Measurements from ENCODE around the gene PHF12.
"Not testable (repeated sequence)": the region's sequence is repeated elsewhere in the genome, so short reads cannot be mapped to it uniquely, and the experiment has no call there.

PHF12 gene

DNA sequence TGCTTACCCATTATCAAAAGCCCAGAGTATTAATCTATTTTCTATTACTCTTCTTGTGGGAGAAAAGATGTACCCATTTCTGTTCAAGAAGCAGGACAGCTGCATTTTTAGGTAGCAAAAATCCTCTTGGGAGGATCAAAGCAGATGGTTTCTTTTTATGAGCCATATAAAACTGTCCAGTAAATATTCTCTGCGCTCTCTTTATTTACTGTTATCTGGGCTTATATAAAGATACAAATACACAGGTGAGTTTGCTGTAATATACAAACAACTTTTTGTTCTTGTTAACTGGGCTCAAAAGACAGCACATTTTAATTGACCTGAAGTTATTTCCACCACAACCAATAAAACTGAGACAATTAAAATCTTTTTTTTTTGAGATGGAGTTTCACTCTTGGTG is 10.1 kb downstream of the PHF12 start:
- no peak for DNase-seq (ENCODE audit: low read depth, low spot score)
- H3K4me3 ChIP-seq (ENCODE audit: low read length): no peak overlapping the region

DNA sequence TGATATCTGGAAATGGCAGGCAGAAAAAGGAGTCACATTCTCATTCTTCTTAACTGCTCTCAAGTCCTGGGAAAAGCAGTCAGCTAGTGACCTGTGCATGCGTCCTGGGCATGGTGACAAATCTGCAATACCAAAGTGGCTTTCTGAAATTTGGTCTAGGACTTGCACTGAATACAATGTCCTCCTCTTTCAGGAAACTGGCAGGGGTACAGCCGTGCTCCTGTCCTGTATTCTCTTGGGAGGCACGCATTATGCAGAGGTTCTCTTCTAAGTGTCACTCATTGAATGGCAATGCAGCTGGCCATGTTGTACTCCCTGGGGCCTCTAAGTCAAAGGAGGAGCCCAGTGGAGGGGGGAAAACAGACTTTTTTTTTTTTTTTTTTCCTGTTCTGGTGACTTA is 10.6 kb downstream of the PHF12 start:
- no peak overlapping the region for H3K4me3 ChIP-seq (ENCODE audit: low read length)
- DNase-seq (ENCODE audit: low read depth, low spot score): no peak

DNA sequence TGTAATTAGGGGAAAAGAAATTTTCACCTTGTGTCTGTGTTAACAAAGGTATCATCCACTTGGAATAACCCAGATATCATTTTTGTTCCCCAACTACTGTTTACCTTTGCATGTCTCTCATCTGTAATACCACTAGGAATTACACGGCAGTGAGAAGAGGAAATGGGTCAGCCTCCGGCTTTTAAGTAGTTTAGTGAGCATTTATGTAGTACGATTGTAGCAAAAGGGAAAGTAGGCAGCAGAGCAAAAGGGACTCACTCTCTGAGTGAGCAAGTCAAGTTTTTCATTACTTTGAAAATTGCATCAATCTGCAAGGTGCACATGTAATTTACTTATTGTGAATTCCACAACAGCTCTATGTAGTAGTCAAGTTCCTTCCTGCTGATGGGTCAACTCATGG is 11.2 kb downstream of the PHF12 start:
- H3K4me3 ChIP-seq (ENCODE audit: low read length): no peak overlapping the region
- no peak for DNase-seq (ENCODE audit: low read depth, low spot score)

DNA sequence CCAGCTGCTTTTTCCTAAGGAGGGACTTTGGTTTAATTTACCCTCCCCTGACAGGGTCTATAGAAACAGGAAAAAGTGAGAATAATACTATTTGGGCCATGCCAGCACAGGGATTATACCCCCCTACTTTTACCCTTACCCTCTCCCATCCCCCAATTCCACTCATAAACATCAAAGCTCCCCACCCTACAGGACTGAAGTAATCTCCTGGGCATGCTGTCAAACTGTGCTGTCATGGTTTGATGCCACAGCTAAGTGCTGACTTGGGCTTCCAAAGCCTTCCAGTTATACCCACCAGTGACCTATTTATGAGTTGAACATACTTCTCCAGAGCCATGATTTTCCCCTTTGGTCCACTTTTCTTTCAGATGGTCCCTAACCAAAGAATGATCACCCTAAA is 12.8 kb downstream of the PHF12 start:
- DNase-seq (ENCODE audit: low read depth, low spot score): no peak
- H3K4me3 ChIP-seq (ENCODE audit: low read length): no peak overlapping the region

- no peak for DNase-seq (ENCODE audit: low read depth, low spot score)
- no peak overlapping the region for H3K4me3 ChIP-seq (ENCODE audit: low read length)
Observed at GRCh38 chr17:28937044-28937729, 14.1 kb downstream of the PHF12 start.

DNA sequence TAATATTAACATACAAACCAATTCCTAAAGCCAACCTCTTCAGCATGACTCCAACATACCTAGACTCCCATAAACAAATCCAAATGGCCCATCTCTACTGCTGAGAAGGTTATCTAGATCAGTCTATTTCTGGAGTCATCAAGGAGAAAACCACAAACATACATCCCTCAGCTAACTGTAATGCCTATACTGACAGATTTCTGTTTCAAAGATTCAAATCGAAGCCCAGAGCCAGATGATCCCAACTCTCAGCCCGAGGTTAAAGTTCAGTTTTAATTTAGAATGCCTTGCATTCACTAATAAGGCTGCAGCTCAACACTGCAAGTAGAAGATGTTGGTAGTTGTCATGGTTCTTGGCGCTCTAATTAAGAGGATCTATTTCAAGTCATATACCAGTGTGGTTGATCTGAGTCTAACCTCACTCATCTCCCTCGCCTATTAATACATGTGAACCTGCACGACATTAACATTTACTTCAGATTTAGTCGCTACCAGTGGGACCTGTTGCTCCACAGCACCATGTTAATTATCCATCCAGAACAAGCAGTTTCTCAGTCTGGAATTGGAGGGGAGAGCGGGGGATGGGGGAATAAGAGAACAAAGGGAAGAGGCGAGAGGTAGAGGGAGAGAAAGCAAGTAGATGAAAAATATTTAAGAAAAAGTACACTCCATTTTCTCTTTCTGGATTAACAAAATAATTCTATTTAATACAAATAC is 15.4 kb downstream of the PHF12 start:
- no peak for DNase-seq (ENCODE audit: low read depth, low spot score)
- H3K4me3 ChIP-seq (ENCODE audit: low read length): no peak overlapping the region

DNA sequence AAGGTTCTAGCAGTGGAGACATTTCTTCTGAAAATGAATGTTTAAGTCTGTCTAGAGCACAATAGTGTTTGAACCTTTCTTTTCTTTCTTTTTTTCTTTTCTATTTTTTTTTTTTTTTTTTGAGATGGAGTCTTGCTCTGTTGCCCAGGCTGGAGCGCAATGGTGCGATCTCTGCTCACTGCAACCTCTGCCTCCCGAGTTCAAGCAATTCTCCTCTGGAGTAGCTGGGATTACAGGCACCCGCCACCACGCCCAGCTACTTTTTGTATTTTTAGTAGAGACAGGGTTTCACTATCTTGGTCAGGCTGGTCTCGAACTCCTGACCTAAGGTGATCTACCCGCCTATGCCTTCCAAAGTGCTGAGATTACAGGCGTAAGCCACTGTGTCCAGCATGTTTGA is 16.8 kb downstream of the PHF12 start:
- not testable (repeated sequence) for H3K4me3 ChIP-seq (ENCODE audit: low read length); DNase-seq (ENCODE audit: low read depth, low spot score)

GRCh38 chr17:28929787-28930186 is 21.5 kb downstream of the PHF12 start:
- H3K4me3 ChIP-seq (ENCODE audit: low read length): no peak overlapping the region
- DNase-seq (ENCODE audit: low read depth, low spot score): no peak

- no peak overlapping the region for H3K4me3 ChIP-seq (ENCODE audit: low read length)
- no peak for DNase-seq (ENCODE audit: low read depth, low spot score)
Observed at GRCh38 chr17:28928061-28928460, 23.3 kb downstream of the PHF12 start.

GRCh38 chr17:28926786-28927185 is 24.5 kb downstream of the PHF12 start:
- no peak for DNase-seq (ENCODE audit: low read depth, low spot score)
- no peak overlapping the region for H3K4me3 ChIP-seq (ENCODE audit: low read length)

DNA sequence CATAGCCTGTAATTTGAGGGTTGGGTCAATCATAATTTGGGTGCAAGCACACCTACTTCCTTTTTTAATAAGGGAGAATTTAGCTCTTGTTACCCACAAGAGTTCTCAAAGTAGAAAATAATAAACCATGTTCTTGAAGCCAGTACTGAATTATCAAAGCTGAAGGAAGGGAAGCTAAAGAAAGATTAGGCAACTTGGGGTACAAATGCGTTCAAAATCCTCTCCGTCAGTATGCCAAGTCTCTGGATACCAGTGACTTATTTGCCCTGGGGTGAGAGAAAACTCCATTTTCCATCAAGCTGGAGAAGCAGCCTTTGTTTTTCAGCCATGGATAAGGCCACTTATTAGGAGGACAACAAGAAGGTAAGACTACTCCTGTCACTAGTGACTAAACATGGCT is 25.0 kb downstream of the PHF12 start:
- H3K4me3 ChIP-seq (ENCODE audit: low read length): no peak overlapping the region
- DNase-seq (ENCODE audit: low read depth, low spot score): no peak

DNA sequence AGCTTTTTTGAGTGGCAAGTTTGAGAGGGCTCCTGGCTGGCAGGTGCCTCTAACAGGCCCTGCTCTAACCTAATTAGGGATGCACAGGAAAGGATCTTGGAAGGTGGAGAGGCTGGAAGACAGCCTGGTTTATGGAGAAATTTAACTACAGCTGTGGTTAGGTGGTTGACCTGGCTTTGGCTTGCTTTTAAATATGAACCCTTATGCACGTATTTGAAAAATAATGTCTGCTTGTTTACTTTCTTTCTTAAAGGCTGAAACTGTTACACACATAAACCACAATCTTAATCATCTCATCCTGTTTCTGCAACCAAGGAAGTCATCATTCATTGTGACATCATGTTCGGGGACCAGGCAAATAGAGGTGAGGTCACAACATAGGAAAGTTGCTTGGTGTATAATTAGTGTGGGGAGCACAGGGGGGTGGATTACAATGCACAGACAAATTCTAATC is 25.4 kb downstream of the PHF12 start:
- H3K4me3 ChIP-seq (ENCODE audit: low read length): no peak overlapping the region
- DNase-seq (ENCODE audit: low read depth, low spot score): peak; percentile 79

- no peak for DNase-seq (ENCODE audit: low read depth, low spot score)
Observed at GRCh38 chr17:28920201-28920600, 31.1 kb downstream of the PHF12 start.

GRCh38 chr17:28918295-28918694 is 33.0 kb downstream of the PHF12 start:
- no peak overlapping the region for H3K4me3 ChIP-seq (ENCODE audit: low read length)
- DNase-seq (ENCODE audit: low read depth, low spot score): no peak

More at GRCh38 chr17:28920201-28920600, 31.1 kb downstream of the PHF12 start:
- no peak overlapping the region for H3K4me3 ChIP-seq (ENCODE audit: low read length)

- no peak overlapping the region for H3K4me3 ChIP-seq (ENCODE audit: low read length)
- DNase-seq (ENCODE audit: low read depth, low spot score): no peak
Observed at GRCh38 chr17:28917465-28917864, 33.9 kb downstream of the PHF12 start.

DNA sequence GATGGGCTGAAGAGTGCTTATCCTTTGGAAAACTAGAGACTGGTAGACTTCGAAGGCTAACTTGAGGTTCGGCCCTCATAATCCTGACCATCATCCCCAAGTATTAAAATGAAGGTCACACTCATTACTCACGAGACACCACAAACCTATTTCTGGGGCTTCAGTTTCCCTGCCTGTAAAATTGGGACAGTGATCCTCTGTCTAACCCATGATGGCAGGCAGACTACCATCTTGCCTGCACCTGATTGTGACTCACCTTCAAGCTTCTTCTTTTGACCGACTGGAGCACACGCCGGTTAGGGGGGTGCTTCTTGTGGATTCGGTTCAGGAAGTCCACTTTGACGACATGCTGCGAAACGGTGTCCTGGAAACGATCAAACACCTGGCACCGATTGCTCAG is 34.3 kb downstream of the PHF12 start:
- DNase-seq (ENCODE audit: low read depth, low spot score): no peak
- no peak overlapping the region for H3K4me3 ChIP-seq (ENCODE audit: low read length)

- no peak for DNase-seq (ENCODE audit: low read depth, low spot score)
- H3K4me3 ChIP-seq (ENCODE audit: low read length): no peak overlapping the region
Observed at GRCh38 chr17:28916302-28916934, 34.9 kb downstream of the PHF12 start.

DNA sequence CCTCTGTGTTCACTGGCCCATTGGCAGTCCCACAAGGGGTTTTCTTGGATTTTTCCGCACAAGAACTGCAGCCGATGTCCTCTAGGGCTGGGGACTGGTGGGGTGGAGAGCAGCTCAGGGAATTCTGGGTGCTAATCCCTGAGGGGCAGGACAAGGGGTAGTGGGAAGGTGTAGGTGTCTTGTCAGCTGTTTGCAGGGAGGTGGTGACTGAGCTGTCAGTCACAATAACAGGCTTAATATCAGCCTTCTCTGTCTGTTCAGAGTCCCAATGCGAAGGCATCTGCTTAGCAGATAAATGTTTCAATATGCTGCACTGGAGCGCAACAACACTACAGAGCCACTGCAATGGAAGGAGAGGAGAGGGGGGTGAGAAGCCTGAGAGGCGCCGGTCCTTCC is 38.4 kb downstream of the PHF12 start:
- H3K4me3 ChIP-seq (ENCODE audit: low read length): no peak overlapping the region
- no peak for DNase-seq (ENCODE audit: low read depth, low spot score)

- H3K4me3 ChIP-seq (ENCODE audit: low read length): no peak overlapping the region
- no peak for DNase-seq (ENCODE audit: low read depth, low spot score)
Observed at GRCh38 chr17:28912281-28912937, 38.9 kb downstream of the PHF12 start.

All from Jurkat, Clone E6-1 (cell line).